ENCODE data around the gene ESPNL.
"Not testable (repeated sequence)": the region's sequence is repeated elsewhere in the genome, so short reads cannot be mapped to it uniquely, and the experiment has no call there.

DNA sequence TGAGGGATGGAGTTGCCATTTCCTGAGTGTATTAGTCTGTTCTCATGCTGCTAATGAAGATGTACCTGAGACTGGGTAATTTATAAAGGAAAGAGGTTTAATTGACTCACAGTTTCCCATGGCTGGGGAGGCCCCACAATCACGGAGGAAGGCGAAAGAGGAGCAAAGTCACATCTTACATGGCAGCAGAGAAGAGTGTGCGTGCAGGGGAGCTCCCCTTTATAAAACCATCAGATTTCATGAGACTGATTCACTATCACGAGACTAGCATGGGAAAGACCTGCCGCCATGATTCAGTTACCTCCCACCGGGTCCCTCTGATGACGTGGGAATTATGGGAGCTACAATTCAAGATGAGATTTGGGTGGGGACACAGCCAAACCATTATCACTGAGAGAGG lies 33.4 kb upstream of the ESPNL start:
- TF ChIP-seq YY1 (IDR thresholded peaks at IDR 0.05; ENCODE audit: insufficient read depth, insufficient read length); ZNF274 (IDR thresholded peaks at IDR 0.05; ENCODE audit: low read depth, low read length); SUZ12 (IDR thresholded peaks at IDR 0.05; ENCODE audit: extremely low read depth, insufficient read depth, insufficient read length): not testable (repeated sequence)

Measured in NT2/D1 (cell line).